Measurements from ENCODE around the gene GAS2L1.

The GAS2L1 gene

DNA sequence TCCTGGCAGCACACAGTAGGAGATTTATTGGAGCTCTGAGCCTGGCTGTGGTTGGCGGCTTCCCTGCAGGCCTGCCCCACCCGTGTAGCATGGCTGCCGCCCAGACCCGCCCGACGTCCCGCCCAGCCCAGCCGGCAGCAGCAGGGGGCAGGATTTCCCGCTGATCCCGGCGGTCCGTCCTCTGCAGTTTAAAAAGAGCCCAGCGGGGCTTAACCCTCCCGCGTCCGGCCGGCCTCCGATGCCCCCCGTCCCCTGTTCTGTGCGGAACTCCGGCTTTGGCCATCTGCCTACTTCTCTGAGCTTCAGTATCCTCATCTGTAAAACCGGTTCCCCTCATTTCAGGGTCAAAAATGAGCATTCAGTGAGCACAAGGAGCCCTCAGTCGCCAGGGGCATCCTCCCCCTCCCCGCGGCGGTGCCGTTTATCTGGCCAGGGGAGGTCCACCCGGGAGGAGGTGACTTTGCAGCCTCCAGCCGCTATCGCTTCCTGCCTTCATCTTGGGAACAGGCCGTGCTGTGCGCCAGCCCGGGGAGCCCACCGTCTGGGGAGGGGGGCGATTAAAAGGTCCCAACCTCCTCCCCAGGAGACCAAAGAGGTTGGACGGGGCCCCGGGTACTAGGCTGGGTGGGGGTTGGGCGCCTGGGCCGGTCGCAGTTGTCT, at the start of gene GAS2L1:
Gene GAS2L1 (plus strand): TSS at position 476 of the 660 bp plus-strand sequence. CDS start 1,456 bp downstream, outside the sequence.
- no peak for DNase-seq (ENCODE audit: low read depth)

DNA sequence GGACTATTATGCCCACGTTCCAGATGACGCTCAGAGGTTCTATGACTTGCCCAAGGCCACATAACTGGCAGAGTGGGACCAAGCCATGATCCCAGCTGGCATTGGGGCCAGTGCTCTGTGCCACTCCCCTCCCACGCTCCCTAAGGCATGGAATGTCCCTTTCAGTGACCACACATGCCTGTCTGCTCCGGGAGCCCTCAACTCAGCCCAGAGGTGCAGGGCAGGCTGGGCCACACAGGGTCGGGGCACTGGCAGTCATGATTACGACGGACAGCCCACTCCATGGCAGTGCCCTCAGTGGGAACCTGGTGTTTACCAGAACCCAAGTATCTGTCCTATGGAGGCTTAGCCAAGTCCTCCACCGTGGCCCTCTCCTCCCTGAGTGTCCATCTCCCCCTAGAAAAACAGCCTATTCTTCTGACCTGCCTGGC, 48.7 kb upstream of the GAS2L1 start:
- DNase-seq (ENCODE audit: low read depth), result no peak

DNA sequence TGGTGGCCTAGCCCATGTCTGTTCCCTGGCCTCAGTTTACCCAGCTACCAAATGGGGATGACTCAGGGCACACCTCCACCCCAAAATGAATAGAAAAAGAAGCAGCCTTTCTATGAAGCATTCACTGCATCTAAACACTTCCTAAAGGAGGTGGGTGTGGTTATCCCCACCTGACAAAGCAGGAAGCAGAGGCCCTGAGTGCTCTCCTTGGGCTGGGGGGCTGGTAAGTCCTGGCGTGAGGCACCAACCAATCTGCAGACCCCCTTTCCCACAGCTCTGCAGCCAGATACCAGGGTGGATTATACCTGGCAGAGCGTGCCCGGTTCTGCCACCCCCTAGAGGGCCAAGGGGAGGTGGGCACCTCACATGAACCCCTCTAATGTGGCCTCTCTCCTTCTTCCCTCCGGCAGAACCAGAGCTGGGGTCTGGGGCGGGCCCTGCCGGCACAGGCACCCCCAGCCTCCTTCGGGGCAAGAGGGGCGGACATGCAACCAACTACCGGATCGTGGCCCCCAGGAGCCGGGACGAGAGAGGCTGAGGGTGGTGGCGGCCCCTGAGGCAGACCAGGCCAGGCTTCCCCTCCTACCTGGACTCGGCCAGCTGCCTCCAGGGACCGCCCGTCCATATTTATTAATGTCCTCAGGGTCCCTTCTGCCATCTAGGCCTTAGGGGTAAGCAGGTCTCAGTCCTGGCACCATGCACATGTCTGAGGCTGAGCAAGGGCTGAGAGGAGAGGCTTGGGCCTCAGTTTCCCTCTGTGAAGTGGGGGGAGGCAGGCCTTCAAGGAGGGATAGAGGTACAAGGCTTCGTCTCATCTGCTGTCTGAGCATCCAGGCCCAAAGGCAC, 47.8 kb upstream of the GAS2L1 start:
- no peak for DNase-seq (ENCODE audit: low read depth)

DNA sequence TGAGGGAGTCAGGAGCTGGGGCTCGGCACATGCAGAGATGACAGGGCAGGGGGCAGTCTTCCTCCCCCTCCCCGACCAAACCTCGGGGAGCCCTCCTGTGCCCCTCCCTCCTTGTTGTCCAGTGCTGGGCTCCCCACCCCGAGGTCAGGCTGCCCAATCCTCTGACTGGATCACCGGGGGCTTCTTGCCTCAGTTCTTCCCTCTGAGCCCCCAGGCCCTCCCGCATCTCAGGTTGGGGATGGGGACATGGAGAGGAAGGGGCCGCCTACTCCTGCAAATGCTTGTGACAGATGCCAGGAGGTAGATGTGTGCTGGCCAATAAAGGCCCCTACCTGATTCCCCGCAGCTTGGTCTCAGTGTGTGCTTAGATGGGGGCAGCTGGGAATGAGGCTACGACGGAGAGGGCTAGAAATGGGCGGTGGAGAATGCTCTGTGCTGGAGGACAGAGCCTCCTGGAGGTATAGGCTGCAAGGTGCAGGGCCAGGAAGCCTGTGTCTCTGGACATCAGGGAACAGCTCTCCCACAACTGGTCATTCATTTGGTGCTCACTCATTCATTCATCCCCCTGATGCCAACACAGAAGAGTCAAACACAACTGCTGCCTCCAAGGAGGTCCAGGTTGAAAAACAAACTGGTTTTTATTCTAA, 47.1 kb upstream of the GAS2L1 start:
- no peak for DNase-seq (ENCODE audit: low read depth)

DNA sequence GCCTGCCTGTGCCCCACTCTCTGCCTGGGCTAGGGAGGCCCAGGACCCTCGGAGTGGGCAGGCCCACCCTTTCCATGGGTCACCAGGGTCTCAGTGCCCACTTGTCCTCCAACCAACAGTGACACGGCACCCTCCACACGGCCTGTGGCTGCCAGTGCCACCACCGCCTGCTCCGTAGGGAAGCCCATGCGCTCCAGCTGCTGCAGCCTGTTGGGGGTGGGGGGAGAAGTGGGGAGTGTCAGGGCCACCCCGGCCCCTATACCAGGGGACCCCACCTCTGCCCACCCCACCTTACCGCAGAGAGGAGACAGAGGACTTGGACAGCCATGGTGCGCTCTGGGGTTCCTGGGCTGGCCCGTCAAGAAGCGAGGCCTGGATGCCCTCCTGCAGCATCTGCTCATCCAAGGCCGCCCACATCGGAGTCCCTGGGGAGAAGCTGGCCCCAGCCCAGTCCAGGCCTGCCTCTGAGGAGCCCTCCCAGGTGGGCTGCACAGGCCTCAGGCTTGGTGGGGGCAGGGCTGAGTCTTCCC, 46.4 kb upstream of the GAS2L1 start:
- no peak for DNase-seq (ENCODE audit: low read depth)

DNA sequence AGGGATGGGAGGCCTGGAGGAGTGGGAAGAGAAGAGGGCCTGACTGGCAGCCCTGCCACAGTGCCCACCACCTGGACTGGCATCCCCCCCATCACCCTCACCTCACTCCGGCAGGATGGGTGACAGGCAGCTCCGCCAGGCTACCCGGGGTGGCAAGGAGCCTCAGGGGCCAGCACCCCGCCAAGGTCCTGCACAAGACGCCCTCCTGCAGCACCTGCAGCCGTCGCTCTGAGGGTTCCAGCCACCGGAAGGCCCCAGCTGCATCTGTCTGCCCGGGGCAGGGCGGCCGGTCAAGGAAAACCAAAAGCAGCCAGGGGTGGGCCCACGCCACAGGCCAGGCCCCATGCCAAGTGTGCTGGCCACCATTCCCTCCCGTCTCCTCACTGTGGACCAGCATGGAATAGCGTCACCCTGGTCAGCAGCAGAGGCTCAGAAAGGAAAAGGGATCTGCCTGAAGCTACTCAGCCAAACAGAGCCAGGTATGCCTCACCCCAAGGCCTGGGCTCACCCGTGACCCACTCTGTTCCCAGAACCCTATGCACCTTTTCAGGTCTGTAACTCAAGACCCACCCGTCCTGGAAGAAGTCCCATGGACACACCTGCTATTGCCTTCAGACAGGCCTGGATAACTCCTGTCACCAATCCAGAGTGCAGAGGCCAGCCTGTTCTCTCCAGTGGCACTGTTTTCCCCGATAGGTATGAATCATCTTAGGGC, 45.7 kb upstream of the GAS2L1 start:
- DNase-seq (ENCODE audit: low read depth), result no peak

DNA sequence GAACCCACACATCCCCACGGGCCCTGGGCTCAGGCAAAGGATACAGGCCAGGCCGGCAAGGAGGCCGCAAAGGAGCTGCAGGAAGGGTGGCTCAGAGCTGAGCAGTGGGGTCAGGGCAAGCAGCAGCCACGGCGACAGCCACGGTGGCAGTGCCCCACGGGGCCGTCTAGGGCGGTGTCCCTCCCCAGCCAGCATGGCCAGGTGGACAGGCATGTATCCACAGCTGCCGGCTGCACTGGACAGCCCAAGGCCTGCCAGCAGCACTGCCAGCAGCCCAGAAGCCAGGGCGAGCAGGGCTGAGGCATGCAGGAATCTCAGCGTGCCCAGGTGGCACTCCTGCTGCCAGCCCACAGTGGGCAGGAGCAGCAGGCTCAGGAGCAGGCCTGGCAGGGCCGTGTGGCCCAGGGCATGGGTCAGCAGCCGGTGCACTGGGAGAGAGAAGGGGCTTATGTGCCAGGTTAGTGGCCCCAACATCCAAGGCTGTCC, 42.6 kb upstream of the GAS2L1 start:
- no peak for DNase-seq (ENCODE audit: low read depth)

DNA sequence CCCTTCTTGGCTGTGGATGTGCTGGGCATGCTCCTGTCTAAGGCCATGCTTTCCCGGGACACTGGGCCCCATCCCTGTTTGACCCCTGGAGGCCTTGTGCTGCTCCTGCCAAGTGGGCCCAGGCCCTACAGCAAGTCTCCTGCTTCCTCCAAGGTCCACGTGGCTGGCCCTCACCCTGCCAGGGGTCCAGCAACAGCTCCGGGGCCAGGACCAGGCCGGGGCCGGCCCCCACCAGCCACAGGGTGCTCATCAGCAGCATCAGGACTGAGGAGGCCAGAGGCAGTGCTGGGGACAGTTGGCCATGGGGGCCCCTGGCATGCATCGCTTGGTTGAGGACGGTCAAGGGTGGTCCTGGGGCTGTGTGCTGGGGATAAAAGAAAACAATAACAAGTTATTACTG, 41.1 kb upstream of the GAS2L1 start:
- no peak for DNase-seq (ENCODE audit: low read depth)

DNA sequence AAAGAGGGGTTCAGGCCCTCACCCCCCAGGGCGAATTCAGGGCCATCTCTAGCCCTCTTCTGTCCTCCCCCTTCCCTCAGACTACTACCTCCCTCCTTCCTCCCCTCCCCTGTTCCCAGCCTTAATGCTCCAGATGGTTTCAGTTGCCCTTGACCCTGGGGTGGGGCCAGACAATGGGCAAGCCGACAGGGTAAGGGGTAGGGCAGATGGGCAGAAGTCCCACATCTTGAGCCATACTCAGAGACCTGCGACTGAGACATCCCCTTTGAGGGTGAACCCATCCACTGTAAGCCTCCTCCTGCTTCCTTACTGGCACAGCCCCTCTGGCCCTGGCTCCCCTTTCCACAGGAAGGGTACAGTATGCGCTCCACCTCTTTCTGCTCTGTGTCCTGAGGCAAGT, 40.5 kb upstream of the GAS2L1 start:
- DNase-seq (ENCODE audit: low read depth), result no peak

DNA sequence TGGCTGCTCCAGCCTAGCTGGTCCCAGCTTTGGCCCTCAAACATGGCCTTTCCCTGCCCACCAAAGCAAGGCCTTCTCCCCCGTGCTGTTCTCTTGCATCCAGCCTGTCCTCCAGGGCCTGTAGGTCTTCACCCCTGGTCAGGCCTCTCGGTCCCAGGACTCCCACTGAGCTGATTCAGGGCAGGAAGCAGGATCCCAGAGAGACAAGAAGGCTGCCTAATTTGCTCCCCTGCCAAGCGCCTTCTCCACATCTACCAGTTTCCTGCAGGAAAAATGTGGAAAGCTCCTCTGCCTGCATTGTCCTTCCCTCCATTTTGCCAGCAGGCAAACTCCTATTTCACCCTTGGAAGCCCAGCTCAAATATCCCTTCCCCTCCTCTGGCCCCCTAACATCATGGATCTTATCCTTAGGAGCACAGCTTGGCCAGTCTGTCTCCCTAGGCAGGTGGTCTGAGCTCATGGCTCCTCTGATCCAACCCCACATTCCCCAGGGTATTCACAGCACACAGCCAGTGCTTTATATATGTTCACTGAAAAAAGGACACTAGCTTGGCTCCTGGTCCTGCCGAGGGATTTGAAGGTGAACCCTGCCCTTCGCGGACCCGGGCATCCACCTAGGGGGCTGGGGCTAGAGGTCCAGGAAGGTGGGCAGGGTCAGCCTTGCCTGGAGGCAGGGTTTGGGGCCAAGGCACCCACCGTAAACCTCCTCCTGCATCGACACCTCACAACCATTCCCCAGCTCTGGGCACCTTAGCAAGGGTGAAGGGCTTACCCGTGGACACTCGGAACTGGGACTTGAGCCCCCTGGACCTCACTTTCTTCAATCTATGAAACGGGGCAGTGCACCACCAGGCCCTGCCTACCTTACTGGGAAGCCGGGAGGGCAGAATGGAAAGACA, 39.6 kb upstream of the GAS2L1 start:
- no peak for DNase-seq (ENCODE audit: low read depth)

DNA sequence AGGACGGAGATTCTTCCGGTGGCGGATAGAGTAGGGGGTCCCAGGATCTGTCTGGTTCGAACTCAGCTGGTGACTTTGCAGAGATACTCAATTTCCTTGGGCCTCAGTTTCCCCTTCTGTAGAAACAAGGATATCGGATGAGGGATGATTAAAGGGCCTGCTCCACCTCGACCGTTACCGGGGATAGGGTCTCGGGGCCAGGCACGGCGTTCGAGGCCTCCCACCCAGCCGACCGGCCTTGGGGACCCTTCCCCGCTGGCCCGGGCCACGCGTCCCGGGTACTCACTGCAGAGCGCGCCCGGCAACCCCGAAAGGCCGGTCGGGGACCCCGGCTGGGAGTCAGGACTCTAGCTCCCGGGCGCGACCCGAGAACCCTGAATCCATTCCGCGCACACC, 39.0 kb upstream of the GAS2L1 start:
- DNase-seq (ENCODE audit: low read depth), result no peak

DNA sequence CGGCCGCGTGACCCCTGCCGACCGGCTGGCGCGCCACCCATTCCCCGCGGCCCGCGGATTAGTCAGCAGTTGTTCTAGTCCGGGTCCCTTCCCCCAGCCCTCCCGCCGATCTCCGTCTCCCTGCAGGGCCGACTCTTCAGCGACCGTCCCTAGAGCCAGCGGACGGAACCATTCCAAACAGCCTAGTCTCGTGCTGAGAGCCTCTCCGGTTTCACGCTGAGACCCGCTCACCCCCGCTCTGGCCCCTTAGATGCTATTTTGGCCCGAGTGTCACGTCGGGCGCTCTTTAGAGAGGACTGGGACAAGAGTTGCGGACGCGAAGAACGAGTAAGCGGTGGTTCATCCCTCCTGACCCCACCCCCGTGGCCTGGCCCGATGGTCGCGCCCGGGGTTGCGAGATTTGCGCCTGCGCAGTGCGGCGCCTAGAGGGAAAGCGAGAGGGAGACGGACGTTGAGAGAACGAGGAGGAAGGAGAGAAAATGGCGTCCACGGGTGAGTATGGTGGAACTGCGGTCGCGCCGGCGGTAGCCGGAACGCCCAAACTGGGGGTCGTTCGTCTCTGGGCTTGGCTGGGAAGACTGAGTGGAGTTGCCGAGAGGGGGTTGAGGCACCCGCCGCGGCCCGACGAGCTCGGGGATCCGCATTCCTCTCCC, 38.5 kb upstream of the GAS2L1 start, which contains the start of the genes EWSR1 and RHBDD3:
Gene EWSR1 (plus strand): TSS at position 411 of the 653 bp plus-strand sequence. CDS start 69 bp downstream, at position 480.
Gene RHBDD3 (minus strand): TSS at position 124 of the 653 bp plus-strand sequence. CDS start 2,355 bp downstream, outside the sequence.
- peak; percentile 95 for DNase-seq (ENCODE audit: low read depth)

DNA sequence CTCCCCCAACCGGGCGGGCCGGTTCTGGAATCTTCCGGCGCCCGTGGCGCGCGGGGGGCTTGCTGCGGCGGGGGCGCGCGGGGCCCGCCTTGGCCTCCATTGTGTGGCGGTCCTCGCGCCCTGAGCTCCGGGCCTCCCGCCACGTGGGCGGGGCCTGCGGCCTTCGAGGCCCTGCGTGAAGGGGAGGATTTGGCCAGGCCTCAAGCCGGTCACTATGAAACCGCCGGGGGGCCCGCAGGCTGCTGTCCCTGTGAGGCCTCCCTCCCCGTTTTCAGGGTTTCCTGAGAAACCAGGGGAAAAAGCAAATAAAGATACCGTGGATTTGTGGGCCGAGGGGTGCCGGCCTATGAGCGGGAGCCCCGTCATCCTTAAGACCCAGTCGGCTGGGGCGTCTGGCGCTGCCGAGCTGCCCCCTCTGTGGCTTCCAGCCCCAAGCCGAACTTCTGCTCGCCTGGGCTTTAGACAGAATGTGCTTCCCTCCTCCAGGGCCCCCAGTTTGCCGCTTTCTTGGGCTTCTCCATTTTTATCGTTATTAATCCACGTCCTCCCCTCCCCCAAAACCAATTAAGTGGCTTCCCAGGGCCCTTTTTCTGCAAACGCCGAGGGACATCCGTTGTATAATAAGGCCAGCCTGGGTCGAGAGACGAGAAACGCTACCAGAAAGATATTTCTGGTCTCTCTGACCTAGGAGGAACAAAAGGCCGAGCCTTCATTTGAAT, 37.8 kb upstream of the GAS2L1 start:
- peak; percentile 13 for DNase-seq (ENCODE audit: low read depth)

DNA sequence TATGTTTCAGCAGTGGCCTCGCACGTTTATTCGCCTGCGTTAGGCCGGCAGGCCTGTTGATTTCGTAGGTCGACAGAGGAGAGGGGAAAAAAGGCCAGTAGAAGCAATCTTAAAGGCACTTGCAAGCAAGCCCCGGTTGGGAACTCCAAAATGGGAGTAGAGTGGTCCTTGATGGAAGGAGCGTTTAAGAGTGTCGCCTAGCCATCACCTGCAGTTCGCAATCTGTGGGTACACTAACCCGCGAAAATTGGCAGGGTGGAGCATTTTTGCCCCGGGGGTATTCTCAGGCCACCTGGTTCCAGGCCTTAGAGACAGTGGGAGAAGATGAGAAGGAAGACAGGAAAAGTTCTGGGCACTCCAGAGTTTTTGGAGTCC, 37.2 kb upstream of the GAS2L1 start:
- DNase-seq (ENCODE audit: low read depth), result no peak

DNA sequence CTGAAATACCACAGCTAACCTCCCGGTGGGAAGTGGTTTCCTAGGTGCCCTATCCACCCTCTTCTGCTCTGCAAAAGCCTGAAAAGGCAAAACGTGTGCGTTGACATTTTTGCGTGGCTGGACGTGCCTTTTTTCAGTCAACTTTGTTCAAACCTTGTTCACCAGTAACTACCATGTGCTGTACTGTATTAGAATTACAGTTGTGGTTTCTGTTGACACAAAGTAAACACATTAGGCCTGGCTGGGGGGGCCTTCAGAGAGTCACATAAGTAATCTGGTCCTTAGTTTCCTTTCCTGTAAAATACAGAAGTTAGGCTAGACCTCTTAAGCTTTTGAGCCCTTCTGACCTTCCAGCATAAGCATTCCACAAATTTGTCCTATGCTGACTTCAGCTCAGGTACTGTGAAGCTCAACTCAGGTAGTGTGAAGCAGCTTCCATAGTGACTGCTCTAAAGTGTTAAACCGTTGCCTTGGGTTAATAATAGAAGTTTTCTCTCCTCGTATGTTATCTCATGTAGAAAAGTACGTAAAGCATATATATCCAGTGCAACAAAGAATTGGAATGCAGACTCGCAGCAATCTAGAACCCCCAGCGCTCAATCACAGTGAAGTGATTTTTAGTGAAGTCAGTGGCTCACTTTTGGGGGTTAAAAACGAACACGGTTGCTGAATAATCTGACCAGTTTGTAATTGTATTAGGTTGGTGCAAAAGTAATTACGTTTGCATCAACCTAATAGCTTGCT, 36.5 kb upstream of the GAS2L1 start:
- DNase-seq (ENCODE audit: low read depth), result no peak

DNA sequence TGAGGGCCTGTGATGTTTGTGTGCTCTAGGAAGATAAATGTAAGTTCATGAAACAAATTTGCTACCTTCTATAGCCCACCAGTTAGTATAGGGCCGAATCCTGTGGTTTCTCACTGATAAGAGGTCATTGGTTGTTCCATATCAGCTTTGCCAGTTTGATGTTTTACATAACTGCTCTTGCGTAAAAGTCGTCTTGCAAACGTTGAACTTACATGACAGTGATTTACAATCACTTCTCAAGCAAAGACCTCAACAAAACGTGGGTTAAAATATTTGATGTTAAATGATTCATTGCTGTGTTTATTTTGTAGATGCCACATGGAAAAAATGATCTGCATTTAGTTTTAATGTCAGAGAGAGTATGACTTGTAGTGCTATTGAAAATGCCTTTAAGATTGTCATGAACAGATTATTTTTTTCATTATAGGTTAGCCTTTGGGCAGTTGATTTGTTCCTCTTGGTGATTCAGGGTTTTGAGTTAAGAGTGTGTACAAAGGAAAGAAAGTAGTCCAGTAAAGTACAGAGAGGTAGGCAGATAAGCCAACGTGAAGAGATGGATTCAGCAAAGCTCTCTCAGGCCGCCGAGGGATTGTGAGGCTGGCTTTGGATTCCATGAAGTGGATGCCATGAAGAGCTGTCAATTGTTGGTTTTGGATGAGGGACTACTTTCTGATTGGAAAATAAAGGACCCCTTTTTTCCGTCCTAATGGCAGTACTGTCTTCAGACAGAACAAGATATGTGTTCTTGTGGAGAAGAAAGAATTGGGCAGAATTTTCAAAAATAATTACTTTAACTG, 35.8 kb upstream of the GAS2L1 start:
- DNase-seq (ENCODE audit: low read depth), result no peak

DNA sequence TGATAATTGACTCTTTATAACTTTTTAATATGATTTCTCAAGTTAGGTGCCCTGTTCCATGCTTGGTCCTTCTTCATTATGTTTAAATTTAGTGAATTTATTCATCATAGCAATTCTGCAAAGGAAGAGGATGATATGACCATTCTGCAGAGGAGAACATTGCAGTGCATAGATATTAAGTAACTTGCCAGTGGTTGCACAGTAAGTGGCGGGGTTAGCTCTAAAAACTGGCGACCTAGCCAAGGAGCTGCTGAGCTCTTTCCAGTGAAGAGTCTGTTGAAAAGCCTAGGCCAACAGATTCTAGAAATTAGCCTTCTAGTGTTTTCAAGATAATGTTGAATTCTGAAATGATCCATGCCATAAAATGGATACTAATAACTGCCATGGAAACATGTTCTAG, 33.8 kb upstream of the GAS2L1 start:
- DNase-seq (ENCODE audit: low read depth), result no peak

DNA sequence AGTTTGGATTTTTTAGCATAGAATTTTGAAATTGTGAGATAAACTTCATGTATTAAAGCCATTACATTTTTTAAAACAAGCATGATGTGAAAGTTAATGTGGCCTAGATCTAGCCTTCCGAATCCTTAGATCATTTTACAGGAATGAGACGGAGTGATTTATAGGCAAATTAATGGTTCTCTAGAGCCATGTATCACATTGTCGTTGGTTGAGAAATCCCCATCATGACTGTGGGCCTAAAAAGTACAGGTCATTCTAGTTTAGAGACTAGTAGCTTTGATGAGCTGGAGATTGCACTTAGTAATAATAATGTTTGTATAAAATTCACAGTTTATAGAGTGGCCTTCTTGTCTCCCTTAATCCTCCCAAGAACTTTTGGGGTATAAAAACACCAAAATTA, 31.3 kb upstream of the GAS2L1 start:
- no peak for DNase-seq (ENCODE audit: low read depth)

Measured in stimulated activated CD8-positive, alpha-beta memory T cell treated with anti-CD3 and anti-CD28 coated beads, Interleukin-7, amount 100 ng/mL, for 24 hours (primary cell).